ENCODE measurements around the gene SNAP47. TPM values are rescaled to one million over a fixed set of nuclear protein-coding genes. Genes with fewer than 3 reads are reported as not detected.

SNAP47 gene
- total RNA-seq, 1 donor from 2014 or later: 52.8 TPM

GRCh38 chr1:227775841-227776240 lies 40.6 kb downstream of the SNAP47 start:
- peak overlapping the region; percentile 48 for H3K27ac Mint-ChIP-seq
- Histone ChIP-seq H3K27ac (peak overlapping the region; percentile 33), H3K79me2 (ENCODE audit: low read depth) (no peaks in the 10 kb centered on the region), H3K27me3 (no peaks in the 10 kb centered on the region), H3K9ac (no peak overlapping the region), H4K20me1 (ENCODE audit: low read depth) (peaks cover 9% of the 10 kb centered on the region), H3K4me1 (no peaks in the 10 kb centered on the region), H3F3A (ENCODE audit: low read depth) (no peaks in the 10 kb centered on the region), H3K9me3 (ENCODE audit: low read depth) (no peaks in the 10 kb centered on the region), H2AFZ (replicated peaks) (no peak overlapping the region), H3K36me3 (no peaks in the 10 kb centered on the region), H3K4me2 (no peak overlapping the region), H3K4me3 (no peak overlapping the region)
- no peak overlapping the region for H3K4me3 Mint-ChIP-seq
- TF ChIP-seq CTCF (IDR thresholded peaks at IDR 0.05) (no peak), EZH2phosphoT487 (IDR thresholded peaks at IDR 0.05) (no peak), EZH2 (IDR thresholded peaks at IDR 0.05) (no peak)
- peaks cover 24% of the 10 kb centered on the region for H3K4me1 Mint-ChIP-seq
- no peak for DNase-seq (ENCODE audit: low spot score)
- H3K9me3 Mint-ChIP-seq: no peaks in the 10 kb centered on the region
- H3K36me3 Mint-ChIP-seq: peaks cover 9% of the 10 kb centered on the region
- H3K27me3 Mint-ChIP-seq (ENCODE audit: insufficient read depth, low read depth): no peaks in the 10 kb centered on the region

GRCh38 chr1:227776331-227776771 lies 41.1 kb downstream of the SNAP47 start:
- Mint-ChIP-seq H3K27ac (peak overlapping the region; percentile 79), H3K4me1 (peaks cover 24% of the 10 kb centered on the region), H3K36me3 (peaks cover 9% of the 10 kb centered on the region), H3K27me3 (ENCODE audit: insufficient read depth, low read depth) (no peaks in the 10 kb centered on the region), H3K9me3 (no peaks in the 10 kb centered on the region), H3K4me3 (peak overlapping the region; percentile 39)
- Histone ChIP-seq H3K9ac (no peak overlapping the region), H3K4me1 (no peaks in the 10 kb centered on the region), H3K27ac (peak overlapping the region; percentile 33), H3K4me2 (no peak overlapping the region), H3K4me3 (no peak overlapping the region), H3K9me3 (ENCODE audit: low read depth) (no peaks in the 10 kb centered on the region), H3K27me3 (no peaks in the 10 kb centered on the region), H4K20me1 (ENCODE audit: low read depth) (peaks cover 9% of the 10 kb centered on the region), H2AFZ (replicated peaks) (no peak overlapping the region), H3K36me3 (no peaks in the 10 kb centered on the region), H3K79me2 (ENCODE audit: low read depth) (no peaks in the 10 kb centered on the region), H3F3A (ENCODE audit: low read depth) (no peaks in the 10 kb centered on the region)
- no peak for DNase-seq (ENCODE audit: low spot score)
- no peak for TF ChIP-seq EZH2 (IDR thresholded peaks at IDR 0.05)
- TF ChIP-seq EZH2phosphoT487 (IDR thresholded peaks at IDR 0.05): no peak
- TF ChIP-seq CTCF (IDR thresholded peaks at IDR 0.05): no peak

- Mint-ChIP-seq H3K27ac (peak overlapping the region; percentile 92), H3K27me3 (ENCODE audit: insufficient read depth, low read depth) (no peaks in the 10 kb centered on the region), H3K4me1 (peaks cover 24% of the 10 kb centered on the region), H3K36me3 (peaks cover 9% of the 10 kb centered on the region), H3K4me3 (no peak overlapping the region), H3K9me3 (no peaks in the 10 kb centered on the region)
- no peaks in the 10 kb centered on the region for H3K9me3 ChIP-seq (ENCODE audit: low read depth)
- no peak for DNase-seq (ENCODE audit: low spot score)
- no peak overlapping the region for H3K4me2 ChIP-seq
- H3K36me3 ChIP-seq: no peaks in the 10 kb centered on the region
- H3K27ac ChIP-seq: no peak overlapping the region
- no peaks in the 10 kb centered on the region for H3K79me2 ChIP-seq (ENCODE audit: low read depth)
- no peak overlapping the region for H3K4me3 ChIP-seq
- H2AFZ ChIP-seq (replicated peaks): no peak overlapping the region
- no peaks in the 10 kb centered on the region for H3K27me3 ChIP-seq
- H3K4me1 ChIP-seq: no peaks in the 10 kb centered on the region
- peaks cover 9% of the 10 kb centered on the region for H4K20me1 ChIP-seq (ENCODE audit: low read depth)
- no peak overlapping the region for H3K9ac ChIP-seq
- TF ChIP-seq EZH2phosphoT487 (IDR thresholded peaks at IDR 0.05) (no peak), EZH2 (IDR thresholded peaks at IDR 0.05) (no peak), CTCF (IDR thresholded peaks at IDR 0.05) (no peak)
- no peaks in the 10 kb centered on the region for H3F3A ChIP-seq (ENCODE audit: low read depth)
Observed at GRCh38 chr1:227777156-227777555, 41.9 kb downstream of the SNAP47 start.
